22Rv1 (cell line): ENCODE data around the gene PRR5.

Experiments used
- CTCF ChIP-seq: fragments of 450-650 bp; IDR thresholded peaks from 2 replicates; pipeline ENCODE4 v1.5.1; 2017; ENCODE audit warnings: mild to moderate bottlenecking
- ZFX ChIP-seq: fragments of 450-650 bp; IDR thresholded peaks from 2 replicates; pipeline ENCODE4 v1.6.1; 2017; ENCODE audit warnings: antibody characterized with exemption, borderline replicate concordance

GRCh38 chr22:44764373-44764772 lies 62.4 kb downstream of the PRR5 start:
- TF ChIP-seq CTCF (no peak), ZFX (no peak)
